IMR-90 (cell line): Measurements from ENCODE around the gene PDYN.

Source experiments
- CEBPB ChIP-seq: IDR thresholded peaks from 2 replicates; pipeline ENCODE4 v1.6.1; 2012; ENCODE audit warnings: low read depth, low read length, improper control_type of control experiment
- MAFK ChIP-seq: IDR thresholded peaks from 2 replicates; pipeline ENCODE4 v1.6.1; 2012; ENCODE audit warnings: low read depth, low read length, improper control_type of control experiment
- MXI1 ChIP-seq: IDR thresholded peaks from 2 replicates; pipeline ENCODE4 v1.6.1; 2012; ENCODE audit warnings: low read depth, mild to moderate bottlenecking, low read length, moderate library complexity, borderline replicate concordance
- POLR2A ChIP-seq: IDR thresholded peaks from 2 replicates; pipeline ENCODE4 v1.6.1; 2012; ENCODE audit warnings: mild to moderate bottlenecking, low read depth, low read length
- RAD21 ChIP-seq: IDR thresholded peaks from 2 replicates; pipeline ENCODE4 v1.6.1; 2012; ENCODE audit warnings: low read length, improper control_type of control experiment
- RFX5 ChIP-seq: IDR thresholded peaks from 2 replicates; pipeline ENCODE4 v1.8.0; 2012; ENCODE audit warnings: low read depth, mild to moderate bottlenecking, low read length, moderate library complexity
- SMC3 ChIP-seq: fragments of 150-350 bp; IDR thresholded peaks from 2 replicates; pipeline ENCODE4 v1.6.1; 2016; ENCODE audit warnings: low read depth, mild to moderate bottlenecking, antibody characterized with exemption, low read length, moderate library complexity
- TF ChIP-seq, protein P1 (sequence below): conservative IDR thresholded peaks from 2 replicates; pipeline ENCODE4 v1.5.1; 2012; ENCODE audit warnings: mild to moderate bottlenecking, low read depth, low read length, improper control_type of control experiment
- TF ChIP-seq, protein P2 (sequence below): fragments of 150-350 bp; IDR thresholded peaks from 2 replicates; pipeline ENCODE4 v1.6.1; 2017; ENCODE audit warnings: mild to moderate bottlenecking, antibody characterized with exemption, low read length, low read depth

DNA sequence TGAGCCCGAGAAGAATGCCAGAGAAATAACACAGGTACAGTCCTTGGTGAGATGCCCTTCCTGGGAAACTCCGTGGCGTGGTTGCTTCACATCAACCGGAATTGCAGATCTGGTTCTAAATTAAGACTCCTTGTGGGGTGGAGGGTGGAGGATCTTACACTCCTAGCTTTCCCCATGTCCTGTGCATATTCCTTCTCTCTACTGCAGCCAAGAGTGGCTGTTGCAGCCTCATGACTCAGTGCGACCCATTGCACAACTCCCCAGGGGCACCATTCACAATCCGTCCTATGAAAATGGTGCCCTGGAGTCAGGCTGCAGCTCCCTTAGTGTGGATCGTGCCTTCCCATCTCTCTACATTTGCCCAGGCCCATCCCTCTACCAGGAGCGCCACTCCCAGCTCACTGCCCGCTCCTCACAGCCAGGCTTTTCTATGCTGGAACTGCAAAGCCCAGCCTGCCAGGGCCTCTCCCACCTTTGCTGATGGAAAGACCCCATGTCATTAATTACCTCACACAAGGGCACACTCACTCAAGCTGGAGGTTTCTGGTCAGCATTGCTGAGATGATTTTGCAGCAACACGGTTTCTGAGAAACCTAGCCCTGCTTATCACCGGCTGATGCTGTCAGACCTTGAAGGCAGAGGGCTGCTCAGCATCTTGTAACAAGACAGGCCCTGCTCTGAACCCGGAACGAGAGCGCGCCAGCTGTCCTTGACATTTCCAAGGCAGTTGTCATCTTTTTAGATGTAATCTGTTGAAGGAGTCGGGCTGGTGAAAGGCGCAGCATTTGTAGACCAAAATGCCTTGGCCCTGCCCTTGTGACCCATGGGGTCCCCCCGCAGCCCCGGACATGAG, 58.9 kb downstream of the PDYN start:
- TF ChIP-seq, protein P1, sequence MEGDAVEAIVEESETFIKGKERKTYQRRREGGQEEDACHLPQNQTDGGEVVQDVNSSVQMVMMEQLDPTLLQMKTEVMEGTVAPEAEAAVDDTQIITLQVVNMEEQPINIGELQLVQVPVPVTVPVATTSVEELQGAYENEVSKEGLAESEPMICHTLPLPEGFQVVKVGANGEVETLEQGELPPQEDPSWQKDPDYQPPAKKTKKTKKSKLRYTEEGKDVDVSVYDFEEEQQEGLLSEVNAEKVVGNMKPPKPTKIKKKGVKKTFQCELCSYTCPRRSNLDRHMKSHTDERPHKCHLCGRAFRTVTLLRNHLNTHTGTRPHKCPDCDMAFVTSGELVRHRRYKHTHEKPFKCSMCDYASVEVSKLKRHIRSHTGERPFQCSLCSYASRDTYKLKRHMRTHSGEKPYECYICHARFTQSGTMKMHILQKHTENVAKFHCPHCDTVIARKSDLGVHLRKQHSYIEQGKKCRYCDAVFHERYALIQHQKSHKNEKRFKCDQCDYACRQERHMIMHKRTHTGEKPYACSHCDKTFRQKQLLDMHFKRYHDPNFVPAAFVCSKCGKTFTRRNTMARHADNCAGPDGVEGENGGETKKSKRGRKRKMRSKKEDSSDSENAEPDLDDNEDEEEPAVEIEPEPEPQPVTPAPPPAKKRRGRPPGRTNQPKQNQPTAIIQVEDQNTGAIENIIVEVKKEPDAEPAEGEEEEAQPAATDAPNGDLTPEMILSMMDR, result no peak
- TF ChIP-seq RFX5 (no peak), SMC3 (no peak), RAD21 (no peak), POLR2A (no peak), CEBPB (peak; percentile 98), MXI1 (no peak), MAFK (no peak)
- TF ChIP-seq, protein P2, sequence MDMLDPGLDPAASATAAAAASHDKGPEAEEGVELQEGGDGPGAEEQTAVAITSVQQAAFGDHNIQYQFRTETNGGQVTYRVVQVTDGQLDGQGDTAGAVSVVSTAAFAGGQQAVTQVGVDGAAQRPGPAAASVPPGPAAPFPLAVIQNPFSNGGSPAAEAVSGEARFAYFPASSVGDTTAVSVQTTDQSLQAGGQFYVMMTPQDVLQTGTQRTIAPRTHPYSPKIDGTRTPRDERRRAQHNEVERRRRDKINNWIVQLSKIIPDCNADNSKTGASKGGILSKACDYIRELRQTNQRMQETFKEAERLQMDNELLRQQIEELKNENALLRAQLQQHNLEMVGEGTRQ, result no peak
